Suprapubic skin (tissue), 4 donors: ENCODE data around the gene ANKFN1.

Source experiments
- CTCF ChIP-seq, 2 donors: fragments of 200-600 bp in 1 of 2; fragments of 450-650 bp in 1 of 2; sonication (generic) in 1 of 2; IDR thresholded peaks; one replicate each; pipeline ENCODE4 v1.5.1; 2016 to 2019; ENCODE audit warnings: antibody characterized with exemption in 2 of 2, mild to moderate bottlenecking in 1 of 2, moderate library complexity in 1 of 2
- EP300 ChIP-seq: sonication (generic); formaldehyde crosslinking; IDR thresholded peaks from one replicate; pipeline ENCODE4 v1.6.1; 2017; ENCODE audit warnings: antibody characterized with exemption
- POLR2A ChIP-seq, 2 donors: fragments of 450-650 bp; IDR thresholded peaks; one replicate each; pipeline ENCODE4 v1.6.1; 2017; ENCODE audit warnings: antibody characterized with exemption in 2 of 2, mild to moderate bottlenecking in 2 of 2, moderate library complexity in 2 of 2
- POLR2AphosphoS5 ChIP-seq, 3 donors: sonication (generic); formaldehyde crosslinking; IDR thresholded peaks; one replicate each; pipeline ENCODE4 v1.6.1; 2017; ENCODE audit warnings: antibody characterized with exemption in 3 of 3

GRCh38 chr17:56557682-56558081 lies 404.4 kb downstream of the ANKFN1 start:
- no peak for TF ChIP-seq CTCF (IDR thresholded peaks at IDR 0.05)
- no peak for TF ChIP-seq POLR2AphosphoS5 (IDR thresholded peaks at IDR 0.05)
- no peak for TF ChIP-seq POLR2A (IDR thresholded peaks at IDR 0.05)
- no peak for TF ChIP-seq EP300
